ENCODE results near the gene RETREG1.

RETREG1 gene

GRCh38 chr5:16563686-16564085 is 53.1 kb downstream of the RETREG1 start:
- Histone ChIP-seq H2BK5ac (ENCODE audit: low read length) (no peak overlapping the region), H3K4me1 (ENCODE audit: control insufficient read depth in 2 of 2, insufficient read depth in 1 of 2, low read depth in 1 of 2, low read length in 2 of 2) (peaks cover 0 to 6% of the 10 kb centered on the region in 2 donors), H2BK15ac (ENCODE audit: low read length) (no peak overlapping the region), H3K79me1 (ENCODE audit: low read depth, low read length) (no peaks in the 10 kb centered on the region), H4K91ac (ENCODE audit: low read depth, low read length, poor library complexity) (no peak overlapping the region), H3K4ac (ENCODE audit: low read length) (no peak overlapping the region), H4K8ac (ENCODE audit: low read depth, low read length) (no peak overlapping the region), H3K14ac (ENCODE audit: low read length) (no peak overlapping the region), H2BK12ac (ENCODE audit: low read length) (no peak overlapping the region), H3K4me2 (ENCODE audit: insufficient read depth, low read length, poor library complexity, severe bottlenecking) (no peak overlapping the region), H3K36me3 (replicated peaks in 1 of 2; ENCODE audit: control insufficient read depth in 2 of 2, insufficient read depth in 2 of 2, low read length in 2 of 2) (no peaks in the 10 kb centered on the region), H3K27me3 (ENCODE audit: control insufficient read depth in 3 of 3, insufficient read depth in 3 of 3, low read depth in 1 of 3, low read length in 3 of 3) (peaks cover 0 to 10% (median 0%) of the 10 kb centered on the region in 3 experiments), H3K4me3 (ENCODE audit: low read length in 2 of 2) (no peak overlapping the region), H2BK120ac (ENCODE audit: low read depth, low read length) (no peak overlapping the region), H3K23ac (ENCODE audit: low read depth, low read length, poor library complexity) (no peak overlapping the region), H3K9ac (ENCODE audit: low read depth, low read length, poor library complexity) (no peak overlapping the region), H3K18ac (ENCODE audit: low read length) (no peak overlapping the region), H2AK5ac (ENCODE audit: low read depth, low read length) (no peak overlapping the region), H2AFZ (ENCODE audit: low read length) (no peak overlapping the region), H3K27ac (replicated peaks; ENCODE audit: low read length) (no peak overlapping the region), H3K9me3 (replicated peaks in 1 of 2; ENCODE audit: control insufficient read depth in 2 of 2, insufficient read depth in 1 of 2, low read depth in 1 of 2, low read length in 2 of 2) (no peaks in the 10 kb centered on the region)
- DNase-seq (ENCODE audit: low spot score), result no peak

- H3K4me3 ChIP-seq (ENCODE audit: low read length in 2 of 2), result no peak overlapping the region
These were observed 55.1 kb downstream of the RETREG1 start for GRCh38 chr5:16561660-16562059.

GRCh38 chr5:16559702-16560101 is 57.1 kb downstream of the RETREG1 start:
- H3K79me1 ChIP-seq (ENCODE audit: low read depth, low read length), result no peaks in the 10 kb centered on the region
- WGBS, 2 donors (ENCODE audit: extremely low coverage in 2 of 2, insufficient read length in 2 of 2, insufficient replicate concordance in 1 of 2), result no CpG with 5 or more reads among the region's 1 CpG

More at GRCh38 chr5:16561660-16562059, 55.1 kb downstream of the RETREG1 start:
- Histone ChIP-seq H3K4ac (ENCODE audit: low read length) (no peak overlapping the region), H3K4me2 (ENCODE audit: insufficient read depth, low read length, poor library complexity, severe bottlenecking) (no peak overlapping the region), H2AK5ac (ENCODE audit: low read depth, low read length) (no peak overlapping the region), H4K91ac (ENCODE audit: low read depth, low read length, poor library complexity) (no peak overlapping the region), H3K23ac (ENCODE audit: low read depth, low read length, poor library complexity) (no peak overlapping the region), H3K27me3 (ENCODE audit: control insufficient read depth in 3 of 3, insufficient read depth in 3 of 3, low read depth in 1 of 3, low read length in 3 of 3) (peaks cover 0 to 10% (median 0%) of the 10 kb centered on the region in 3 experiments), H2BK120ac (ENCODE audit: low read depth, low read length) (no peak overlapping the region), H3K18ac (ENCODE audit: low read length) (no peak overlapping the region), H3K36me3 (replicated peaks in 1 of 2; ENCODE audit: control insufficient read depth in 2 of 2, insufficient read depth in 2 of 2, low read length in 2 of 2) (no peaks in the 10 kb centered on the region), H3K14ac (ENCODE audit: low read length) (no peak overlapping the region), H3K4me1 (ENCODE audit: control insufficient read depth in 2 of 2, insufficient read depth in 1 of 2, low read depth in 1 of 2, low read length in 2 of 2) (peaks cover 0 to 6% of the 10 kb centered on the region in 2 donors), H2BK5ac (ENCODE audit: low read length) (no peak overlapping the region), H2BK12ac (ENCODE audit: low read length) (no peak overlapping the region), H3K9me3 (replicated peaks in 1 of 2; ENCODE audit: control insufficient read depth in 2 of 2, insufficient read depth in 1 of 2, low read depth in 1 of 2, low read length in 2 of 2) (no peaks in the 10 kb centered on the region), H2AFZ (ENCODE audit: low read length) (no peak overlapping the region), H3K79me1 (ENCODE audit: low read depth, low read length) (no peaks in the 10 kb centered on the region), H3K9ac (ENCODE audit: low read depth, low read length, poor library complexity) (no peak overlapping the region), H2BK15ac (ENCODE audit: low read length) (no peak overlapping the region), H3K27ac (replicated peaks; ENCODE audit: low read length) (no peak overlapping the region), H4K8ac (ENCODE audit: low read depth, low read length) (no peak overlapping the region)
- WGBS, 2 donors (ENCODE audit: extremely low coverage in 2 of 2, insufficient read length in 2 of 2, insufficient replicate concordance in 1 of 2), result no CpG with 5 or more reads among the region's 3 CpGs
- DNase-seq (ENCODE audit: low spot score), result no peak

GRCh38 chr5:16558984-16559629 is 57.7 kb downstream of the RETREG1 start:
- H2BK120ac ChIP-seq (ENCODE audit: low read depth, low read length), result no peak overlapping the region
- H3K4me2 ChIP-seq (ENCODE audit: insufficient read depth, low read length, poor library complexity, severe bottlenecking), result no peak overlapping the region
- no peak for DNase-seq (ENCODE audit: low spot score)
- H2BK15ac ChIP-seq (ENCODE audit: low read length), result no peak overlapping the region
- no peaks in the 10 kb centered on the region for H3K9me3 ChIP-seq (replicated peaks in 1 of 2; ENCODE audit: control insufficient read depth in 2 of 2, insufficient read depth in 1 of 2, low read depth in 1 of 2, low read length in 2 of 2)
- H3K27ac ChIP-seq (replicated peaks; ENCODE audit: low read length), result no peak overlapping the region
- H3K36me3 ChIP-seq (replicated peaks in 1 of 2; ENCODE audit: control insufficient read depth in 2 of 2, insufficient read depth in 2 of 2, low read length in 2 of 2), result no peaks in the 10 kb centered on the region
- WGBS, 2 donors (ENCODE audit: extremely low coverage in 2 of 2, insufficient read length in 2 of 2, insufficient replicate concordance in 1 of 2), result no CpG with 5 or more reads among the region's 5 CpGs
- no peak overlapping the region for H3K14ac ChIP-seq (ENCODE audit: low read length)
- H3K4me3 ChIP-seq (ENCODE audit: low read length in 2 of 2), result no peak overlapping the region
- peaks cover 0 to 6% (median 0%) of the 10 kb centered on the region in 3 experiments for H3K27me3 ChIP-seq (ENCODE audit: control insufficient read depth in 3 of 3, insufficient read depth in 3 of 3, low read depth in 1 of 3, low read length in 3 of 3)
- H4K8ac ChIP-seq (ENCODE audit: low read depth, low read length), result no peak overlapping the region
- no peak overlapping the region for H3K18ac ChIP-seq (ENCODE audit: low read length)
- H3K79me1 ChIP-seq (ENCODE audit: low read depth, low read length), result peaks cover 2% of the 10 kb centered on the region
- no peak overlapping the region for H3K9ac ChIP-seq (ENCODE audit: low read depth, low read length, poor library complexity)
- no peak overlapping the region for H2AK5ac ChIP-seq (ENCODE audit: low read depth, low read length)
- no peak overlapping the region for H2AFZ ChIP-seq (ENCODE audit: low read length)
- no peak overlapping the region for H3K23ac ChIP-seq (ENCODE audit: low read depth, low read length, poor library complexity)
- no peak overlapping the region for H2BK5ac ChIP-seq (ENCODE audit: low read length)
- no peak overlapping the region for H2BK12ac ChIP-seq (ENCODE audit: low read length)
- peaks cover 0 to 6% of the 10 kb centered on the region in 2 donors for H3K4me1 ChIP-seq (ENCODE audit: control insufficient read depth in 2 of 2, insufficient read depth in 1 of 2, low read depth in 1 of 2, low read length in 2 of 2)
- H3K4ac ChIP-seq (ENCODE audit: low read length), result no peak overlapping the region
- no peak overlapping the region for H4K91ac ChIP-seq (ENCODE audit: low read depth, low read length, poor library complexity)

More at GRCh38 chr5:16559702-16560101, 57.1 kb downstream of the RETREG1 start:
- Histone ChIP-seq H3K27ac (replicated peaks; ENCODE audit: low read length) (no peak overlapping the region), H4K8ac (ENCODE audit: low read depth, low read length) (no peak overlapping the region), H2BK5ac (ENCODE audit: low read length) (no peak overlapping the region), H3K9me3 (replicated peaks in 1 of 2; ENCODE audit: control insufficient read depth in 2 of 2, insufficient read depth in 1 of 2, low read depth in 1 of 2, low read length in 2 of 2) (no peaks in the 10 kb centered on the region), H3K4me2 (ENCODE audit: insufficient read depth, low read length, poor library complexity, severe bottlenecking) (no peak overlapping the region), H3K14ac (ENCODE audit: low read length) (no peak overlapping the region), H2AK5ac (ENCODE audit: low read depth, low read length) (no peak overlapping the region), H3K9ac (ENCODE audit: low read depth, low read length, poor library complexity) (no peak overlapping the region), H2BK120ac (ENCODE audit: low read depth, low read length) (no peak overlapping the region), H3K36me3 (replicated peaks in 1 of 2; ENCODE audit: control insufficient read depth in 2 of 2, insufficient read depth in 2 of 2, low read length in 2 of 2) (no peaks in the 10 kb centered on the region), H3K27me3 (ENCODE audit: control insufficient read depth in 3 of 3, insufficient read depth in 3 of 3, low read depth in 1 of 3, low read length in 3 of 3) (peaks cover 0 to 10% (median 0%) of the 10 kb centered on the region in 3 experiments), H2BK12ac (ENCODE audit: low read length) (no peak overlapping the region), H3K4ac (ENCODE audit: low read length) (no peak overlapping the region), H3K4me1 (ENCODE audit: control insufficient read depth in 2 of 2, insufficient read depth in 1 of 2, low read depth in 1 of 2, low read length in 2 of 2) (peaks cover 0 to 6% of the 10 kb centered on the region in 2 donors), H3K18ac (ENCODE audit: low read length) (no peak overlapping the region), H2AFZ (ENCODE audit: low read length) (no peak overlapping the region), H2BK15ac (ENCODE audit: low read length) (no peak overlapping the region), H3K23ac (ENCODE audit: low read depth, low read length, poor library complexity) (no peak overlapping the region), H4K91ac (ENCODE audit: low read depth, low read length, poor library complexity) (no peak overlapping the region), H3K4me3 (ENCODE audit: low read length in 2 of 2) (no peak overlapping the region)
- no peak for DNase-seq (ENCODE audit: low spot score)
